Erythroblast (primary cell): ENCODE results near the gene PRDM8.
A peak's percentile ranks its signal among the peaks of the same experiment; 100 is the strongest.

Source experiments
- DNase-seq, 2 experiments: peaks; one replicate each; lab custom pipeline; 2025; lab: John Stamatoyannopoulos, UW
- GATA1 ChIP-seq: IDR thresholded peaks from 2 replicates; pipeline ENCODE4 v1.6.1; 2011; ENCODE audit warnings: low read depth, mild to moderate bottlenecking, control low read depth, low read length, moderate library complexity
- POLR2A ChIP-seq: IDR thresholded peaks from 2 replicates; pipeline ENCODE4 v1.6.1; 2011; ENCODE audit warnings: mild to moderate bottlenecking, low read length

The PRDM8 gene

DNA sequence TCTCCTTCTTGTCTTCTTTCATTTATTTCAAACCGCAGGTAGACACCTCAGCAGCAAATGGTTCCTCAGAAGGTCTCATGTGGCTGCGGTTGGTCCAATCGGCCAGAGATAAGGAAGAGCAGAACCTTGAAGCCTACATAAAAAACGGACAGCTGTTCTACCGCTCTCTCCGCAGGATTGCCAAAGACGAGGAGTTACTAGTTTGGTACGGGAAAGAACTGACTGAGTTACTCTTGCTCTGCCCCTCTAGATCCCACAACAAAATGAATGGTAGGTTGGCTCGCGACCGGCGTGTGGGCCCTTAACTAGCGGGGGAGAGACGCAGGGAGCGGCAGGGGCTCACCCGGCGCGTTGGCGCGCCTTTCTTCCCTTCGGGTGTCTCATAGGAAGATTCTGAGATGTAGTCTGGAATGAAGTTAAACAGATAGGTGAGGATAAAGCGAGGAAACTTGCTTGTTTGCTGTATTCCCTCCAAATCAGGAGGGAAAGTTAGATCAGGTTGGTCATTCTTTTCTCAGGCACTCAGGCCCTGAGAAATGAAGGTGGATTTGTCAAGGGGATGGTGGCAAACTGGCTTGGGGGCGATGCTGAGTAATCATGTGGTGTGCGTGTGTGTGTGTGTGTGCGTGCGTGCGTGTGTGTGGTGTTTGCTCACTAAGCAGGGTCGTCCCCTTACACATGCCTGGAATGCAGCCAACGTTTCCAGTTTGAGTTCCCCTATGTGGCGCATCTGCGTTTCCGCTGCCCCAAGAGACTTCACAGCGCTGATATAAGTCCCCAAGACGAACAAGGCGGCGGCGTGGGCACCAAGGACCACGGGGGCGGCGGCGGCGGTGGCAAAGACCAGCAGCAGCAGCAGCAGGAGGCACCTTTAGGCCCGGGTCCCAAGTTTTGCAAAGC, 4.2 kb downstream of the PRDM8 start:
- no peak for TF ChIP-seq GATA1
- TF ChIP-seq POLR2A: no peak
- peak; percentile 20 to 39 for DNase-seq

DNA sequence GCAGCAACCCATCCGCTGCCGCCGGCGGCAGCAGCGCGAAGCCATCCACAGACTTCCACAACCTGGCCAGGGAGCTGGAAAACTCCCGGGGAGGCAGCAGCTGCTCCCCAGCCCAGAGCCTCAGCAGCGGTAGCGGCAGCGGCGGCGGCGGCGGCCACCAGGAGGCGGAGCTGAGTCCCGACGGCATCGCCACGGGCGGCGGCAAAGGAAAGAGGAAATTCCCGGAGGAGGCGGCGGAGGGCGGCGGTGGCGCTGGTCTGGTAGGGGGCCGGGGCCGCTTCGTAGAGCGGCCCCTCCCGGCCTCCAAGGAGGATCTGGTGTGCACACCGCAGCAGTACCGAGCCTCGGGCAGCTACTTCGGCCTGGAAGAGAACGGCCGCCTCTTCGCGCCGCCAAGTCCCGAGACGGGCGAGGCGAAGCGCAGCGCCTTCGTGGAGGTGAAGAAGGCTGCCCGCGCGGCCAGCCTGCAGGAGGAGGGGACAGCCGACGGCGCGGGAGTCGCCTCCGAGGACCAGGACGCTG, 4.9 kb downstream of the PRDM8 start:
- peak; percentile 59 to 74 for DNase-seq
- TF ChIP-seq POLR2A: no peak
- no peak for TF ChIP-seq GATA1

DNA sequence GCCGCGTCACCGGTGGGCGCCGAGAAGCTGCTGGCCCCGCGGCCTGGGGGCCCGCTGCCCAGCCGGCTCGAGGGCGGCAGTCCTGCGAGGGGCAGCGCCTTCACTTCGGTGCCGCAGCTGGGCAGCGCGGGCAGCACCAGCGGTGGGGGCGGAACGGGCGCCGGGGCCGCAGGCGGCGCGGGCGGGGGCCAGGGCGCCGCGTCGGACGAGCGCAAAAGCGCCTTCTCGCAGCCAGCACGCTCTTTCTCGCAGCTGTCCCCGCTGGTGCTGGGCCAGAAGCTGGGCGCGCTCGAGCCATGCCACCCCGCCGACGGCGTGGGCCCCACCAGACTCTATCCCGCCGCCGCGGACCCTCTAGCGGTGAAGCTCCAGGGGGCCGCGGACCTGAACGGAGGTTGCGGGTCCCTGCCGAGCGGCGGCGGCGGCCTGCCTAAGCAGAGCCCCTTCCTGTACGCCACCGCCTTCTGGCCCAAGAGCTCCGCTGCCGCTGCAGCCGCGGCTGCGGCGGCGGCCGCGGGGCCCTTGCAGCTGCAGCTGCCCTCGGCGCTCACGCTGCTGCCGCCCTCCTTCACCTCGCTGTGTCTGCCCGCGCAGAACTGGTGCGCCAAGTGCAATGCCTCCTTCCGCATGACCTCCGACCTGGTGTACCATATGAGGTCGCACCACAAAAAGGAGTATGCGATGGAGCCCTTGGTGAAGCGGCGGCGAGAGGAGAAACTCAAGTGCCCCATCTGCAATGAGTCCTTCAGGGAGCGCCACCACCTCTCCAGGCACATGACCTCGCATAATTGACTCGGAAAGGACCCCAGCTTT, 5.6 kb downstream of the PRDM8 start:
- TF ChIP-seq GATA1 (no peak), POLR2A (no peak)
- peak; percentile 31 to 32 for DNase-seq

DNA sequence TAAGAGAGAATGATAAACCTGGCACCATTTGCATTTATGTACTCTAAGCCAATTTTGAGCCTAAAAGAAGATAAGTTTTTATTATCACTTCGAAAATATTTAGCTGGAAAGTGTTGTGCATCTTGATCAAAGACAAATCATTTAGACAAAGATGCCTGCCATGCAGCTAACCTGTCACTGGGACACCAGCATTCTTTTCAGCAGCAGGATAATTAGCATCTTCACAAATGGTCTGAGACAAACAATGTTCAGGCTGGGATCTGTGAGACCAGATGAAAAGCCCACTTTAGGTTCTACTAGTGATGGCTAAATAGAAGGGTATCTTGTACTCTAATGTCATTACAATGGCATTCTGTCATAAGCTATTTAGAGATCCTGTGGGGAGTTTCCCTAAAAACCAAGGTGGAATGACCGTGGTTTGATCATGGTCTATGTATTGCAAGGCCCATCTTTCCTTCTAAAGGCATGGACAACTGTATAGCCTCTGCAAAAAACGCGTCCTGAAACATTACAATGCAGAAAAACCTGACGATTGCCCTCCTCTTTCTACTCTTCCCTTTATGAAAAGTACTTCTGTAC, 7.2 kb downstream of the PRDM8 start:
- no peak for TF ChIP-seq POLR2A
- TF ChIP-seq GATA1: no peak
- no peak for DNase-seq

DNA sequence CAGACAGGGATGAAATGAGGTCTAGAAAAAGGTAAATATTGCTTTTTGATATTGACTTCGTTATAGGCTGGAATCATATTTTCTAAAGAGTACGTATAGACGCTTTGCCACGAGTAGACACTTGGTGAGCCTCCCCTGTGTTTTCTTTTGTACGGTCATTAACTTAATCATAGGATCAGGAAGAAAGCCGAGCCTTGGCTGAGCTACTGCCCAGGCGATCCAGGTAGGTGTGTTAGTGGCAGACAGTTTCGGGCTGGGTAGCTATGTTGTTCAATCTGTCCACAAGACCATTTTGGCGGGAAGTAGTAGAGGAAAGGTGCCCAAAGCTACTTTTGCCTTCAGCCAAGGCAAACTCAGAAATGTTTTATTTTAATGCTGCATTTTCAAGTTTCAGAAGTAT, 8.8 kb downstream of the PRDM8 start:
- no peak for DNase-seq
- TF ChIP-seq POLR2A (no peak), GATA1 (no peak)

DNA sequence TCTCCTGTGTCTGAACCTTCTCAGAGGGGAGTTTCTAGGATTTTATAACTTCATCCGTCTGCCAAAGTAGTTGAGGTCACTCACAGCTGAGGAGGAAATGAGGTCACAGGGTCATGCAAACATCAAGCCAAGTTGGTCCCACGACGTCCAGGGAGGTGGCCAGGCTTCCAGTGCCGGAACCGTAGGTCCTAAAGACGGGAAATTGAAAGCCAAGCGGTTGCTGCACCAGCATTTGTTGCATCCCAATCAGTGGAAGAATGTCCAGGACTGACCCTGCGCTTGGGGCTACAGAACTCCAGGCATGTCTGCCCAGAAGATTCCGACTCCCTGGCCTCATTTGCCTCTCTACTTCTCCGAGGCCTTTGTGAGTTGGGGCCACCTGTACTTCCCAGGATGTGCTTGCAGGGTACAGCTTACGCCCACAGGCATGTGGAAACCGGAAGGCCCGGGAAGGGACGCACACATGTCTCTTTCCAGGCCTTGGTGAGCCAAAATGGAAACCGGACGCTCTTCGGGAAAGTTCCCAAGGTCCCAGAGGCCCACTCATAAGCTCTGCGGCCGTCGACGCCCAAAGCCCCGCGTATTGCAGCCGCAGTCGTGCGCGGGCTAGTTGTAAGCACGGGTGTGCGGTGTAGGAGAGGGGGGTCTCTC, 9.3 kb downstream of the PRDM8 start:
- TF ChIP-seq POLR2A: no peak
- TF ChIP-seq GATA1: no peak
- DNase-seq: no peak

DNA sequence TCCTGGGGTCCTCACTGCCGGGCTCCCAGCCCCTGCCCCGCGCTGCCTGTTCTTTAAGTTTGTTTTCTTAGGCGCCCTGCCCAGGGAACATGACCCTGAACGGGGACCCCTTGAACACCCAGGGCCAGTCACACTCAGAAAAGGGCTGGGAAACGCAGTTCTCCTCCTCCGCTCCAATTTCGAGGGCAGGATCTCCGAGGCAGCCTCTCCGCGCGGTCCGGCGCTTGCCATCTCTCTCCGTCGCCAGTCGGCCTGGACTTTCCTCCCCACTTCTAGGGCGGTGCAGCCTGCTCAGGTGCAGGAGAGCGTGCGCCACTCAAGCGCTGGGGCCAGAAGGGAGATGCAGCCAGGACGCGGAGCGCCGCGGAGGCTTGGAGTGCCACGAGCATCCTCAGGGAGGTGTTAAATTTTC, 9.9 kb downstream of the PRDM8 start:
- TF ChIP-seq POLR2A: no peak
- TF ChIP-seq GATA1: no peak
- DNase-seq: no peak

DNA sequence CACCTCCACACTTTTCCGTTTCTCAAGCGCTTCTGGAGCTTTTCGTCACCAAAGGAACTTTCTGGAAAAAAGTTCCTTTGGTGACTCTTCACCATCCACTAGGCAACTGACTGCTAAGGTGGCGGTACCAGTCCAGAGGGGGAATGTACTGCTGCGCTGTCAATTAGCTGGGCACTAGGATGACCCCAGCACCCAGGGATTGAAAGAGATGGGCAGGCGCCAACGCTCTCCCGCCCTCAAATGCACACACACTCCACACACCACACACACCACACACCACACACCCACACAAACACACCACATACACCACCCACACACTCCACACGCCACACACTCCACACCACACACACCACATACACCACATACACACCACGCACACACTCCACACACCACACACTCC, 10.4 kb downstream of the PRDM8 start:
- TF ChIP-seq GATA1 (no peak), POLR2A (no peak)
- no peak for DNase-seq

DNA sequence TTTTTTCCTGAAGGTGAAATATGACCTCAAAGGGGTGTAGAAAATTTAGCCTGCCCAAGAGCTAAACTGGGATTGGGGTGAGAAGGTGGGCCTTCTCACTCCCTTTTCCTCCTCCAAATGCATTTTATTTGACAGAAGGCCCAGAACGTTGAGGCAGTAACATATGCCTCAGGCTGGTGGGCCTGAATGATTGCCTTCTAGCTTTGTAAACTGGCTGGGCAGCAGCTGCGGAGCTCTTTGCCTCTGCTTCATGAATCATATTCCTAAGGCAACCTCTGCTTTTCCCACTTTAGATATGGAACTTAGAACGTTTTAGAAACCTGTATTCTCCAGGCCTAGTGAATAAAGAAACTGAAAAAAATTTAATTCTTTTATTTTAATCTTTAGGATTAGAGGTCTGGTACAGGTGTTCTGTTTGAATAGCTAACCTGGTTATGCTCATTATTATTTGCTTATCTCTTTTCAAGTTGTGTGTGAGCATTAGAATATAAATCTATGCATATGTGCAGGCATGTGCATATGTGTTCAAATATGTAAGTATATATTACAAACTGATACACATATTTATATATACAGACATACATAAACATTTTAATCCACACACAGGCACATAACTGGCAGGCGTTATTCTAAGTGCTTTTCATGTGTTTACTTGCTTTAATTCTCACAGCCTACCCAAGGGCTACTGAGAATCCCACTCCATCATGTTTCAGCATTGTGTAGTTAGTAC, 11.5 kb downstream of the PRDM8 start:
- no peak for DNase-seq
- TF ChIP-seq GATA1 (no peak), POLR2A (no peak)

DNA sequence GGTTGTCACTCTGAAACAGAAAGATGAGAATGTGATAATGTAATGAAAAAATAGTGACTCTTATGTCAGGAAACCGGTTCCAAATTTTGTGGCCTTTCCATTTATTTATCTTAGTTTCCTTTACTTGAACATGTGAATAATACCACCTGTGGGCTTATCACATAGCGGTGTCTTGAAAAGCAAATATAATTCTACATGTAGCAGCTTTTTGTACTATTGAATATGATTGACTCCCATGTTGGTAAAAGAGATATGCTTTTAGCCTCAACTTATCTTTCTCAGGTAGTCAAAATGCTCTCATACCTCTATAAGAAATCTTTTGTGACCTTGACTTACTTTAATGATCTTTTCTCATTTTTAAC, 12.0 kb downstream of the PRDM8 start:
- DNase-seq: no peak
- TF ChIP-seq GATA1: no peak
- no peak for TF ChIP-seq POLR2A

DNA sequence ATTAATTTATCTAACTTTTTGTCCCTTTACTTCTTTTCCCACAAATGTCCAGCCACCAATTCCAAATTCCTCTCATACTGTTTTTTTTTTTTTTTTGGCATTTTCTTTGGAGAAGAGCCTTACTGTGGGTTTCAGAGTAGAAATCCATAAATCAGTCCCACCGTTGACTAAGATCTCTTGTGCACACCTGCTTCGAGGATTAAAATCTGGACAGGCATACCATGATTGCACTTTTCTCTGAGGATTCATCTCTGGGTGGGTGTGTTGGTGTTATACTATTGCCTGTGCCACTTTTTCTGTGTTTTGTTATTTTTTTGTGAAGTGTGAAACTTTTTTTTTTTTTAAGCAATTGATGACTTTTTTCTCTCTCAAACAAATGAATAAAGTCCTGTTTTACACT, 13.2 kb downstream of the PRDM8 start:
- TF ChIP-seq POLR2A (no peak), GATA1 (no peak)

DNA sequence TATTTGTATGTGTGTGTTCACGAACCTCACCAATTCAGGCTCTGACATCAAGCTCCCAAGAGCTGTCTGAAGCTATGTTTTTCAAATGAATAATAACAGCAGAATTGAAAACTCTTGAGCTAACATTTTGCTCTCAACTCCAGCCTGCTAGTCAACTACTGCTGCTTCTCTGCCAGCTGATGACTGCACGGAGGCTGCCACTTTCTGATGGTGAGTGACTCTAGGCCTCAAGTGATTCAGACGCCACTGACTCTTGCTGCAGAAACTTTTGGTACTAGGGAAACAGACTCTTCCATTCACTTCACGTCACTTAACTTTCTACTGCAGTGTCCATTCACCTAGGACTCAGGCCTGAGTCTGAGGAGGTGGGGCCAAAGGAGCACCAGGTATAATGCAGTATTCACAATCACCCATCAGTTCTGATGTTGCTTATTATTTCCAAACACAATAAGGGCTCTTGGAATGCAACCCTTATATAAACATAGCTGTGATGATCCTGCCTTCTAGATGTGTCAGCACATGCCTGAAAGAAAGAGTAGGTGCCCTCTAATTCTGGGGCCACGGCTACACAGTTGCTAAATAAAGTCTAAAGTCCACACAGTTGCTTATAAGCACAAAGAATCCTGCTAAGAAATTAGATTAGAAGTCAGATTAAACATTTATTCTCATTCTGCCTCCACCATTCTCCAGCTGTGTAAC, 16.0 kb downstream of the PRDM8 start:
- no peak for DNase-seq

More for the DNA sequence above, 13.2 kb downstream of the PRDM8 start:
- DNase-seq: no peak

More for the DNA sequence above, 16.0 kb downstream of the PRDM8 start:
- TF ChIP-seq POLR2A (no peak), GATA1 (no peak)
